ENCODE measurements around the gene ZNF385D.

ZNF385D gene

GRCh38 chr3:21585216-21585740 lies 165.7 kb downstream of the ZNF385D start:
- no peak for DNase-seq

GRCh38 chr3:21573291-21573690 lies 177.7 kb downstream of the ZNF385D start:
- no peak for DNase-seq

GRCh38 chr3:21564531-21564930 lies 186.5 kb downstream of the ZNF385D start:
- DNase-seq = no peak

- no peak for DNase-seq
These were observed 188.8 kb downstream of the ZNF385D start for GRCh38 chr3:21562243-21562642.

- no peak for DNase-seq
These were observed 189.5 kb downstream of the ZNF385D start for GRCh38 chr3:21561472-21561871.

GRCh38 chr3:21551019-21551418 lies 200.0 kb downstream of the ZNF385D start:
- DNase-seq = no peak

GRCh38 chr3:21544076-21544462 lies 206.9 kb downstream of the ZNF385D start:
- DNase-seq = no peak

GRCh38 chr3:21543380-21544075 lies 207.5 kb downstream of the ZNF385D start:
- DNase-seq = no peak

- no peak for DNase-seq
These were observed 208.2 kb downstream of the ZNF385D start for GRCh38 chr3:21542656-21543379.

GRCh38 chr3:21540265-21540664 lies 210.7 kb downstream of the ZNF385D start:
- DNase-seq = no peak

- DNase-seq = no peak
These were observed 216.5 kb downstream of the ZNF385D start for GRCh38 chr3:21534462-21534861.

GRCh38 chr3:21533002-21533401 lies 218.0 kb downstream of the ZNF385D start:
- DNase-seq = no peak

GRCh38 chr3:21531909-21532308 lies 219.1 kb downstream of the ZNF385D start:
- DNase-seq = no peak

- DNase-seq = no peak
These were observed 222.6 kb downstream of the ZNF385D start for GRCh38 chr3:21528291-21528995.

- DNase-seq = no peak
These were observed 224.5 kb downstream of the ZNF385D start for GRCh38 chr3:21526461-21526860.

GRCh38 chr3:21524133-21524532 lies 226.9 kb downstream of the ZNF385D start:
- no peak for DNase-seq

GRCh38 chr3:21520106-21520963 lies 230.7 kb downstream of the ZNF385D start:
- DNase-seq = no peak

GRCh38 chr3:21517184-21517583 lies 233.8 kb downstream of the ZNF385D start:
- DNase-seq = no peak

GRCh38 chr3:21515417-21515816 lies 235.6 kb downstream of the ZNF385D start:
- no peak for DNase-seq

GRCh38 chr3:21509731-21510470 lies 241.1 kb downstream of the ZNF385D start:
- no peak for DNase-seq

- DNase-seq = no peak
These were observed 242.8 kb downstream of the ZNF385D start for GRCh38 chr3:21508246-21508645.

Measured in HCEC 1CT (cell line).